Measurements from ENCODE around the gene OR4F6. TPM values are rescaled to one million over a fixed set of nuclear protein-coding genes. Genes with fewer than 3 reads are reported as not detected.
"Not testable (repeated sequence)": the region's sequence is repeated elsewhere in the genome, so short reads cannot be mapped to it uniquely, and the experiment has no call there.

Gene OR4F6
- not detected for total RNA-seq
- long read RNA-seq = 0 reads

- peaks cover 39% of the 10 kb centered on the region for H3K27me3 ChIP-seq (ENCODE audit: low read depth)
- peaks cover 6% of the 10 kb centered on the region for H3K9me3 ChIP-seq (replicated peaks)
- intact Hi-C loops (cut with micrococcal nuclease) = no loop called here
- H3K4me3 ChIP-seq = no peak within 1 kb of the TSS
- no peak within 1 kb of the TSS for H3K27ac ChIP-seq (replicated peaks)
- no peak for DNase-seq
- TF ChIP-seq CTCF (IDR thresholded peaks at IDR 0.05; ENCODE audit: borderline replicate concordance) = no peak
- H3K4me1 ChIP-seq = no peaks in the 10 kb centered on the region
- H3K36me3 ChIP-seq = no peaks in the 10 kb centered on the region
Observed at GRCh38 chr15:101803209-101803608, at the start of gene OR4F6. Gene OR4F6, plus strand, starts transcription at chr15:101803509. Its CDS starts 2,211 bp downstream, at chr15:101805720.

- H3K36me3 ChIP-seq; H3K4me1 ChIP-seq; H3K9me3 ChIP-seq (replicated peaks); H3K4me3 ChIP-seq; H3K27me3 ChIP-seq (ENCODE audit: low read depth); intact Hi-C loops (cut with micrococcal nuclease): not testable (repeated sequence)
- peak overlapping the region; percentile 58 for H3K27ac ChIP-seq (replicated peaks)
- peak; percentile 36 for DNase-seq
Observed at GRCh38 chr15:101764669-101765339, 38.5 kb upstream of the OR4F6 start.

- H3K4me1 ChIP-seq; DNase-seq; H3K9me3 ChIP-seq (replicated peaks); H3K4me3 ChIP-seq; H3K36me3 ChIP-seq; H3K27me3 ChIP-seq (ENCODE audit: low read depth); intact Hi-C loops (cut with micrococcal nuclease): not testable (repeated sequence)
- H3K27ac ChIP-seq (replicated peaks) = peak overlapping the region; percentile 58
Observed at GRCh38 chr15:101765340-101765671, 38.0 kb upstream of the OR4F6 start.

- Histone ChIP-seq H3K4me3 (no peak overlapping the region), H3K36me3 (no peaks in the 10 kb centered on the region), H3K4me1 (peaks cover 4% of the 10 kb centered on the region), H3K27me3 (ENCODE audit: low read depth) (no peaks in the 10 kb centered on the region), H3K9me3 (replicated peaks) (no peaks in the 10 kb centered on the region), H3K27ac (replicated peaks) (no peak overlapping the region)
- intact Hi-C loops (cut with micrococcal nuclease) = no loop called here
- TF ChIP-seq CTCF (IDR thresholded peaks at IDR 0.05; ENCODE audit: borderline replicate concordance) = no peak
- DNase-seq = no peak
Observed at GRCh38 chr15:101765772-101766456, 37.4 kb upstream of the OR4F6 start.

- DNase-seq = not testable (repeated sequence)
Observed at GRCh38 chr15:101767083-101767640, 36.1 kb upstream of the OR4F6 start.

GRCh38 chr15:101772921-101773320 lies 30.4 kb upstream of the OR4F6 start:
- H3K9me3 ChIP-seq (replicated peaks) = no peaks in the 10 kb centered on the region
- no peaks in the 10 kb centered on the region for H3K36me3 ChIP-seq
- TF ChIP-seq CTCF (IDR thresholded peaks at IDR 0.05; ENCODE audit: borderline replicate concordance) = no peak
- no peak overlapping the region for H3K27ac ChIP-seq (replicated peaks)
- no peak overlapping the region for H3K4me3 ChIP-seq
- DNase-seq = no peak
- H3K4me1 ChIP-seq = no peaks in the 10 kb centered on the region
- intact Hi-C loops (cut with micrococcal nuclease) = no loop called here
- H3K27me3 ChIP-seq (ENCODE audit: low read depth) = no peaks in the 10 kb centered on the region

More at GRCh38 chr15:101767083-101767640, 36.1 kb upstream of the OR4F6 start:
- intact Hi-C loops (cut with micrococcal nuclease); H3K27me3 ChIP-seq (ENCODE audit: low read depth); H3K9me3 ChIP-seq (replicated peaks); H3K27ac ChIP-seq (replicated peaks); H3K36me3 ChIP-seq; H3K4me3 ChIP-seq; H3K4me1 ChIP-seq: not testable (repeated sequence)

GRCh38 chr15:101773496-101774100 lies 29.7 kb upstream of the OR4F6 start:
- Histone ChIP-seq H3K9me3 (replicated peaks) (no peaks in the 10 kb centered on the region), H3K4me1 (no peaks in the 10 kb centered on the region), H3K4me3 (no peak overlapping the region), H3K27me3 (ENCODE audit: low read depth) (no peaks in the 10 kb centered on the region), H3K36me3 (no peaks in the 10 kb centered on the region), H3K27ac (replicated peaks) (no peak overlapping the region)
- intact Hi-C loops (cut with micrococcal nuclease) = no loop called here
- TF ChIP-seq CTCF (IDR thresholded peaks at IDR 0.05; ENCODE audit: borderline replicate concordance) = peak; percentile 45
- no peak for DNase-seq
